Measurements from ENCODE around the gene POLR1E. TPM values are rescaled to one million over a fixed set of nuclear protein-coding genes. Genes with fewer than 3 reads are reported as not detected.

The POLR1E gene
- total RNA-seq, 1 experiment from 2014 or later = 45.8 TPM

- Histone ChIP-seq H3K23me2 (ENCODE audit: insufficient read length, low read depth, low read length, poor library complexity, severe bottlenecking) (no peaks in the 10 kb centered on the region), H3K27me3 (ENCODE audit: insufficient read depth, low read length) (no peaks in the 10 kb centered on the region), H3K9ac (ENCODE audit: extremely low read depth, insufficient read length, low read length) (no peak overlapping the region), H2AK5ac (ENCODE audit: insufficient read length, low read length) (no peak overlapping the region), H3K9me3 (ENCODE audit: control insufficient read depth, low read depth, low read length) (no peaks in the 10 kb centered on the region), H3K56ac (ENCODE audit: insufficient read length, low read depth, low read length) (no peak overlapping the region), H4K91ac (ENCODE audit: insufficient read length, low read depth, low read length) (no peak overlapping the region), H2BK120ac (ENCODE audit: low read depth, low read length, poor library complexity, severe bottlenecking) (no peak overlapping the region), H3K4me1 (ENCODE audit: insufficient read depth, low read length) (no peaks in the 10 kb centered on the region), H3K14ac (ENCODE audit: insufficient read depth, low read length) (no peak overlapping the region), H3K4ac (ENCODE audit: low read depth, low read length) (no peak overlapping the region), H2AFZ (ENCODE audit: low read length) (no peak overlapping the region), H2BK5ac (ENCODE audit: insufficient read length, low read length) (no peak overlapping the region), H3K27ac (ENCODE audit: insufficient read length, low read depth, low read length) (no peak overlapping the region), H4K5ac (ENCODE audit: insufficient read length, low read depth, low read length) (no peak overlapping the region), H3K18ac (ENCODE audit: insufficient read length, low read depth, low read length) (no peak overlapping the region), H4K20me1 (ENCODE audit: control insufficient read depth, insufficient read depth, insufficient read length) (no peaks in the 10 kb centered on the region), H2BK12ac (ENCODE audit: insufficient read length, low read depth, low read length) (no peak overlapping the region), H3K4me2 (ENCODE audit: insufficient read depth, insufficient read length, low read length) (no peak overlapping the region), H2BK20ac (ENCODE audit: low read depth, low read length, poor library complexity, severe bottlenecking) (no peak overlapping the region), H3K79me1 (ENCODE audit: insufficient read depth, low read depth, low read length, poor library complexity, severe bottlenecking) (no peaks in the 10 kb centered on the region), H3K79me2 (ENCODE audit: insufficient read depth, low read length) (no peaks in the 10 kb centered on the region), H3K23ac (ENCODE audit: insufficient read length, low read depth, low read length) (no peak overlapping the region), H4K8ac (replicated peaks; ENCODE audit: insufficient read length, low read depth, low read length) (no peak overlapping the region), H2BK15ac (ENCODE audit: low read depth, low read length) (no peak overlapping the region), H3T11ph (ENCODE audit: low read length) (no peak overlapping the region)
- no CpG with 5 or more reads among the region's 6 CpGs for WGBS (ENCODE audit: extremely low coverage, insufficient read length, low lambda C conversion rate)
- H3K4me1 Mint-ChIP-seq = no peaks in the 10 kb centered on the region
- peaks cover 6 to 69% (median 67%) of the 10 kb centered on the region in 3 experiments; a peak in 6 of 7 replicates for H3K36me3 Mint-ChIP-seq (ENCODE audit: insufficient read depth in 1 of 3, low read depth in 3 of 3)
- TF ChIP-seq CTCF (conservative IDR thresholded peaks at IDR 0.05) = no peak
- DNase-seq = no peak
- H3K4me3 Mint-ChIP-seq = no peak overlapping the region
- no peaks in the 10 kb centered on the region for H3K9me3 Mint-ChIP-seq
- no peaks in the 10 kb centered on the region for H3K27me3 Mint-ChIP-seq (ENCODE audit: low read depth)
- 0 out of 7 replicates have a peak overlapping the region, but pooled peaks of 1 of the 3 experiments have one; percentile 57 for H3K27ac Mint-ChIP-seq
Observed at GRCh38 chr9:37523916-37524315, 38.2 kb downstream of the POLR1E start.
